ENCODE data around the gene GPHN. TPM values are rescaled to one million over a fixed set of nuclear protein-coding genes. Genes with fewer than 3 reads are reported as not detected.

Gene GPHN
- total and polyA plus RNA-seq, 8 donors: 15.7 to 98.7 (median 35.7) TPM

DNA sequence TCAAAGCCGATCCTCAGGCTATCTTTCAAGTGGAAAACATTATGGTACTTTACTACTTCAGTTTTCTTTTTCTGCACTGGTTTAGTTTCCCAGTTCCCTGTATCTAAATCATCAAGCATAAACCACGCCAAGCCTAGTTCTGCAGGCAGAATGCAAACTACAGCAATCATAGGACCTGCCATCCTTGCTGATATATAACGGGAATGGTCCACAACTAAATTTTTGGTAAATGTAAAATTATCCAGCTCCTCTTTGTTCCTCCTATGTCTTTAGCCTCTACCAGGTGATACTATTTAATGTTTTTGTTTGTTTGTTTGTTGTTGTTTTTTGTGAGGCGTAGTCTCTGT is 714.0 kb downstream of the GPHN start:
- intact Hi-C loops (cut with DNase I; ENCODE audit: low total_unique reads): no loop called here
- H3K27me3 ChIP-seq: no peaks in the 10 kb centered on the region
- H3K9me3 ChIP-seq: no peaks in the 10 kb centered on the region
- WGBS, 5 donors: 86 to 95% (median 91%) methylated on average over 4 of the region's 4 CpGs
- no peak for DNase-seq
- H3K4me1 ChIP-seq: no peaks in the 10 kb centered on the region
- no peak for TF ChIP-seq EP300 (IDR thresholded peaks at IDR 0.05)
- TF ChIP-seq POLR2AphosphoS5 (IDR thresholded peaks at IDR 0.05): no peak
- TF ChIP-seq, protein P1, sequence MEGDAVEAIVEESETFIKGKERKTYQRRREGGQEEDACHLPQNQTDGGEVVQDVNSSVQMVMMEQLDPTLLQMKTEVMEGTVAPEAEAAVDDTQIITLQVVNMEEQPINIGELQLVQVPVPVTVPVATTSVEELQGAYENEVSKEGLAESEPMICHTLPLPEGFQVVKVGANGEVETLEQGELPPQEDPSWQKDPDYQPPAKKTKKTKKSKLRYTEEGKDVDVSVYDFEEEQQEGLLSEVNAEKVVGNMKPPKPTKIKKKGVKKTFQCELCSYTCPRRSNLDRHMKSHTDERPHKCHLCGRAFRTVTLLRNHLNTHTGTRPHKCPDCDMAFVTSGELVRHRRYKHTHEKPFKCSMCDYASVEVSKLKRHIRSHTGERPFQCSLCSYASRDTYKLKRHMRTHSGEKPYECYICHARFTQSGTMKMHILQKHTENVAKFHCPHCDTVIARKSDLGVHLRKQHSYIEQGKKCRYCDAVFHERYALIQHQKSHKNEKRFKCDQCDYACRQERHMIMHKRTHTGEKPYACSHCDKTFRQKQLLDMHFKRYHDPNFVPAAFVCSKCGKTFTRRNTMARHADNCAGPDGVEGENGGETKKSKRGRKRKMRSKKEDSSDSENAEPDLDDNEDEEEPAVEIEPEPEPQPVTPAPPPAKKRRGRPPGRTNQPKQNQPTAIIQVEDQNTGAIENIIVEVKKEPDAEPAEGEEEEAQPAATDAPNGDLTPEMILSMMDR (IDR thresholded peaks at IDR 0.05): no peak
- no peak for TF ChIP-seq POLR2A (IDR thresholded peaks at IDR 0.05)
- no peaks in the 10 kb centered on the region for H3K36me3 ChIP-seq
- no peak overlapping the region for H3K27ac ChIP-seq
- no peak overlapping the region for H3K4me3 ChIP-seq

DNA sequence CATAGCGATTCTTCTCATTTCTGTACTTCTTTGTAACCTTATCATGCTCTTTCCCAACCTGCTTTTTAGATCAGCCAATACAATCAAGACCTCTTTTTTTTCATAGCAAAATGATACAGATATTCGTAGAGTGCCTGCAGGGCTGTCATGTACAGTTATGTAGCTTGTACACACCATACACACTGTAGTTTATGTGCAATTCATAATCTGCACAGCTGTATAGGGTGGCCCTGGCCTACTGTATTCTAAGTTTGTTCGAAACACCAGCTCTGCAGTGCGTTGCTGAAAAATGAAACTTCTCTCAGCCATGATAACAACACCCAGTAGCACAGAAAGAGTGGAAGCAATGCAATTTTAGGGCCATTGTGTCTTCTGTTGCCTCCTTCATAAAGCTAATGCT is 717.6 kb downstream of the GPHN start:
- intact Hi-C loops (cut with DNase I; ENCODE audit: low total_unique reads): no loop called here
- TF ChIP-seq EP300 (IDR thresholded peaks at IDR 0.05): no peak
- TF ChIP-seq POLR2AphosphoS5 (IDR thresholded peaks at IDR 0.05): no peak
- TF ChIP-seq POLR2A (IDR thresholded peaks at IDR 0.05): no peak
- TF ChIP-seq, protein P1 (IDR thresholded peaks at IDR 0.05): no peak

DNA sequence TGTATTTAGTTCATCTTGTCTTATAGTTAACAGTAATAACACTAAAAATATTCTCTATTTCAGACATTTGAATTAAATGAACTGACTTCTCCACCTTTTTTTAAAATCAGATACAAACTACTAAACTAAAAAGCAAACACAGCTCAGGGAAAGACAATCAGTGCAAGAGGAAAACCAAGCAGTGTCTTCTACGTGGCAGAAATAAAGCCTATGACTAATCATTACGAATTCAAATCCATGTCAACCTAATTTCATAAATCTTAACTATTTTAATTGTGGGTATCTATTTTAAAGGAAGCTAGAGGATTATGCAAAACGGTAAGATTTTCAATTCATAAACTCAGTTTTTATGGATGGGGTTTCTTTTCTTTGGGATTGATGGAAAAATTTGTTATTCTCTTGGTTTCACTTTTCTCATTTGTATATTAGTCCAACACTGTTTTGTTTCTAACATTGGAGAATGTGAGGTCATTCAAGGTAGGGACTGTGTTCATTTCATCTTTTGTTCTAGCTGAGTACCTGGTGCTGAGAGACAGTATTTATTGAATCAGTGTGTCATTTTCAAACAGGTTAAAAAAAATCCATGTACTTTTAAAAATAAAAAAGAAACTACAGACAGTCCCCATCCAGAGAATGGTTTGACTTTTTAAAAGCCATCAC is 720.5 kb downstream of the GPHN start:
- no peak for TF ChIP-seq POLR2AphosphoS5 (IDR thresholded peaks at IDR 0.05)
- TF ChIP-seq POLR2A (IDR thresholded peaks at IDR 0.05): no peak
- TF ChIP-seq, protein P1 (IDR thresholded peaks at IDR 0.05): no peak
- no peak for TF ChIP-seq EP300 (IDR thresholded peaks at IDR 0.05)
- no peaks in the 10 kb centered on the region for H3K9me3 ChIP-seq
- intact Hi-C loops (cut with DNase I; ENCODE audit: low total_unique reads): no loop called here
- no peak for DNase-seq
- H3K27ac ChIP-seq: no peak overlapping the region
- H3K36me3 ChIP-seq: no peaks in the 10 kb centered on the region
- H3K27me3 ChIP-seq: no peaks in the 10 kb centered on the region
- peaks cover 0 to 21% (median 8%) of the 10 kb centered on the region in 4 donors for H3K4me1 ChIP-seq
- 69 to 81% (median 79%) methylated on average over 3 of the region's 3 CpGs for WGBS, 5 donors
- no peak overlapping the region for H3K4me3 ChIP-seq

More for the DNA sequence above, 717.6 kb downstream of the GPHN start:
- DNase-seq: no peak
- 64 to 74% (median 69%) methylated on average over 4 of the region's 4 CpGs for WGBS, 5 donors
- Histone ChIP-seq H3K4me3 (no peak overlapping the region), H3K4me1 (no peaks in the 10 kb centered on the region), H3K36me3 (no peaks in the 10 kb centered on the region), H3K27ac (no peak overlapping the region), H3K27me3 (no peaks in the 10 kb centered on the region), H3K9me3 (no peaks in the 10 kb centered on the region)

Other genes with a start within 250 kb of the GPHN start
- not detected for gene CCDC196, start 21.8 kb upstream of the GPHN start, total RNA-seq
- gene CCDC196, start 21.8 kb upstream of the GPHN start, polyA plus RNA-seq: not detected